ENCODE results near the gene ALDH3B1. TPM values are rescaled to one million over a fixed set of nuclear protein-coding genes. Genes with fewer than 3 reads are reported as not detected.
A peak's percentile ranks its signal among the peaks of the same experiment; 100 is the strongest.

ALDH3B1 gene
- total and polyA plus RNA-seq, 9 of the 15 experiments (the other 6 are each of a cell fraction or from before 2014, with no cell fraction given): 0.01 to 0.35 (median 0.07) TPM; not detected in 2

DNA sequence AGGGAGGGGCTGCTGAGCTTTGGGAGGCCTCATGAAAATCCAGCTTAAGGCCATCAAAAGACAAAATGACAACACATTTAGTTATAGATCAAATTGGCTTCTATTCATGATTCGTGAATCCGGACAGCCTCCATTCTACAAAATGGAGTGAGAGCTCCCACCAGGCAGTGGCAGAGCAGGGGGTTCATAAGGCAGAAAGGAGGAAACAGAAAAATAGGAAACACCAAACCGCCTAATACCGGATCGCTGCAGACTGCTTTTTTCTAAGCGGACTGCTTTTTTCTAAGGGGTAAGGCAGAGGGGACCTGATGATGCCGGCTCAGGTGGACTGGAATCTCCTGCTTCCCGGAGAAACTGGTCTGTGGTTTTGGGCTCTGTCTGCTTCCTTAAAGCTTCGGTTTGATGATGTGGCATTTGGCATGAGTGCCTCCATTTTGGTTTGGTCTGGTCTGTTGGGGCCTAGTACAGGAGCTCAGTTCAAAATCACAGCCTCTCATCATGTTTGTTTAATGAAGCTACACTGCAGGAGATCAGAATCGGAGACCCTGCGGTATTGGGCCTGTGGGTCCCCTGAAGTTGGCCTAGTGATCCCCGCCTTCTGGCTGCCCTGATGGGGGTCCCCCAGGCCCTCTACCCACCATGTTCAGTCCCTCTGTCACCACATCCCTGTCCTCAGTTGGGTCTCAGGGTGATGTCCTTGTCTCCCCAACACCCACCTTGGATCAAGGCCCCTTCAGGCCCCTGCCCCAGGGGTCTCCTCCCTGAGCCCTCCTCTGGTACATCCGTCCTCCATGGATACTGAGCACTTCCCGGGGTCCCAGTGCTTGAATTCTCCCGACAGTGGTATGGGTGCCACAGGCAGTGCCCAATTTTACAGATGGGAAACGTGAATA, 1.2 kb downstream of the ALDH3B1 start (continued):
- TF ChIP-seq ZNF395 (CRISPR knock-in tag; IDR thresholded peaks at IDR 0.05) (peak; percentile 82), ZBTB17 (CRISPR knock-in tag; IDR thresholded peaks at IDR 0.05) (0 out of 2 replicates have a peak, but pooled peaks have one; percentile 46), CBFB (CRISPR knock-in tag; IDR thresholded peaks at IDR 0.05) (no peak), XRCC3 (IDR thresholded peaks at IDR 0.05) (no peak), NR2C1 (IDR thresholded peaks at IDR 0.05) (no peak), NR2C1 (tag; IDR thresholded peaks at IDR 0.05) (peak; percentile 69), MYC (IDR thresholded peaks at IDR 0.05; ENCODE audit: low read depth, low read length) (no peak), MYC (CRISPR knock-in tag; IDR thresholded peaks at IDR 0.05; ENCODE audit: borderline replicate concordance, low read depth) (no peak), ZNF507 (tag; conservative IDR thresholded peaks at IDR 0.05) (0 out of 2 replicates have a peak, but pooled peaks have one; percentile 9), SAFB (IDR thresholded peaks at IDR 0.05; ENCODE audit: borderline replicate concordance, low read depth, low read length) (no peak), ARID1B (IDR thresholded peaks at IDR 0.05) (no peak), MAZ (CRISPR knock-in tag; conservative IDR thresholded peaks at IDR 0.05 in 1 of 2, IDR thresholded peaks at IDR 0.05 in 1 of 2) (0 out of 4 replicates have a peak, but pooled peaks of 1 of the 2 experiments have one; percentile 22), SP2 (IDR thresholded peaks at IDR 0.05; ENCODE audit: extremely low read depth, low read depth, low read length, poor library complexity, severe bottlenecking) (no peak), HDAC8 (tag; IDR thresholded peaks at IDR 0.05) (peak; percentile 84), ZNF41 (CRISPR knock-in tag; conservative IDR thresholded peaks at IDR 0.05) (peak; percentile 56; the same call in 1 of the 2 replicates), THRAP3 (IDR thresholded peaks at IDR 0.05; ENCODE audit: borderline replicate concordance) (no peak), ZNF311 (CRISPR knock-in tag; IDR thresholded peaks at IDR 0.05) (peak; percentile 85), PYGO2 (tag; IDR thresholded peaks at IDR 0.05) (peak; percentile 79), FOXJ2 (tag; IDR thresholded peaks at IDR 0.05) (no peak), CCAR2 (IDR thresholded peaks at IDR 0.05; ENCODE audit: low read depth, low read length) (no peak), ZNF79 (CRISPR knock-in tag; IDR thresholded peaks at IDR 0.05; ENCODE audit: low read depth) (peak; percentile 51; the same call in 1 of the 2 replicates), MYNN (IDR thresholded peaks at IDR 0.05) (no peak), MYNN (CRISPR knock-in tag; IDR thresholded peaks at IDR 0.05) (no peak), ZNF408 (CRISPR knock-in tag; IDR thresholded peaks at IDR 0.05; ENCODE audit: low read depth) (no peak), TRIM28 (IDR thresholded peaks at IDR 0.05) (no peak)

Measured in K562 (cell line).